HG03103 (cell line): ENCODE measurements around the gene PSMD6.

ENCODE experiments used
- ATAC-seq: cut with Tn5 transposase; IDR thresholded peaks from one replicate; pipeline ENCODE4 v1.9.1; 2021; ENCODE audit warnings: low read depth; ENCODE audit not compliant: unreplicated experiment

Gene PSMD6

GRCh38 chr3:63963496-63963895 is 59.8 kb downstream of the PSMD6 start:
- no peak for ATAC-seq

- no peak for ATAC-seq
Measured at GRCh38 chr3:63961891-63962290, 61.4 kb downstream of the PSMD6 start.
